Measurements from ENCODE around the gene AIRE. TPM values are rescaled to one million over a fixed set of nuclear protein-coding genes. Genes with fewer than 3 reads are reported as not detected.

AIRE gene
- total RNA-seq, 4 donors from 2014 or later = 0.21 TPM; not detected in 3

GRCh38 chr21:44310628-44311507, 25.2 kb downstream of the AIRE start:
- no peaks in the 10 kb centered on the region for H3K27me3 ChIP-seq
- no peaks in the 10 kb centered on the region for H3K9me3 ChIP-seq
- TF ChIP-seq CTCF (IDR thresholded peaks at IDR 0.05) (no peak), POLR2A (IDR thresholded peaks at IDR 0.05) (no peak)
- no peak overlapping the region for H3K27ac ChIP-seq
- intact Hi-C loops (cut with DNase I; ENCODE audit: low total_unique reads) = no loop called here
- no peaks in the 10 kb centered on the region for H3K4me1 ChIP-seq
- H3K36me3 ChIP-seq = no peaks in the 10 kb centered on the region
- no peak for DNase-seq
- H3K4me3 ChIP-seq = no peak overlapping the region

GRCh38 chr21:44312089-44312488, 26.4 kb downstream of the AIRE start:
- H3K36me3 ChIP-seq = no peaks in the 10 kb centered on the region

GRCh38 chr21:44312716-44313115, 27.0 kb downstream of the AIRE start:
- TF ChIP-seq POLR2A (IDR thresholded peaks at IDR 0.05) (no peak), CTCF (IDR thresholded peaks at IDR 0.05) (no peak)
- no peaks in the 10 kb centered on the region for H3K36me3 ChIP-seq

More at GRCh38 chr21:44312089-44312488, 26.4 kb downstream of the AIRE start:
- Histone ChIP-seq H3K4me3 (no peak overlapping the region), H3K27ac (no peak overlapping the region), H3K9me3 (no peaks in the 10 kb centered on the region), H3K4me1 (no peaks in the 10 kb centered on the region), H3K27me3 (no peaks in the 10 kb centered on the region)
- no peak for DNase-seq
- no peak for TF ChIP-seq POLR2A (IDR thresholded peaks at IDR 0.05)
- no peak for TF ChIP-seq CTCF (IDR thresholded peaks at IDR 0.05)
- intact Hi-C loops (cut with DNase I; ENCODE audit: low total_unique reads) = no loop called here

GRCh38 chr21:44313451-44313850, 27.8 kb downstream of the AIRE start:
- no peak overlapping the region for H3K4me3 ChIP-seq
- DNase-seq = no peak
- no peaks in the 10 kb centered on the region for H3K4me1 ChIP-seq
- no peaks in the 10 kb centered on the region for H3K27me3 ChIP-seq
- H3K36me3 ChIP-seq = no peaks in the 10 kb centered on the region
- H3K27ac ChIP-seq = no peak overlapping the region
- TF ChIP-seq POLR2A (IDR thresholded peaks at IDR 0.05) = no peak
- TF ChIP-seq CTCF (IDR thresholded peaks at IDR 0.05) = no peak
- no peaks in the 10 kb centered on the region for H3K9me3 ChIP-seq
- intact Hi-C loops (cut with DNase I; ENCODE audit: low total_unique reads) = no loop called here

More at GRCh38 chr21:44312716-44313115, 27.0 kb downstream of the AIRE start:
- no peak overlapping the region for H3K27ac ChIP-seq
- DNase-seq = no peak
- H3K4me1 ChIP-seq = no peaks in the 10 kb centered on the region
- H3K27me3 ChIP-seq = no peaks in the 10 kb centered on the region
- no peaks in the 10 kb centered on the region for H3K9me3 ChIP-seq
- H3K4me3 ChIP-seq = no peak overlapping the region
- intact Hi-C loops (cut with DNase I; ENCODE audit: low total_unique reads) = no loop called here

- H3K9me3 ChIP-seq = no peaks in the 10 kb centered on the region
- no peaks in the 10 kb centered on the region for H3K36me3 ChIP-seq
- DNase-seq = no peak
- no peaks in the 10 kb centered on the region for H3K27me3 ChIP-seq
- no peaks in the 10 kb centered on the region for H3K4me1 ChIP-seq
- TF ChIP-seq POLR2A (IDR thresholded peaks at IDR 0.05) (no peak), CTCF (IDR thresholded peaks at IDR 0.05) (no peak)
- no peak overlapping the region for H3K27ac ChIP-seq
- intact Hi-C loops (cut with DNase I; ENCODE audit: low total_unique reads) = no loop called here
- no peak overlapping the region for H3K4me3 ChIP-seq
Measured at GRCh38 chr21:44314128-44314527, 28.5 kb downstream of the AIRE start.

Data from uterus (tissue), 4 donors.